Stimulated activated CD8-positive, alpha-beta memory T cell treated with anti-CD3 and anti-CD28 coated beads, Interleukin-4, amount 100 ng/mL, for 4 hours (primary cell): Measurements from ENCODE around the gene AADACL2.
"Not testable (repeated sequence)": the region's sequence is repeated elsewhere in the genome, so short reads cannot be mapped to it uniquely, and the experiment has no call there.

Experiments used
- DNase-seq, 2 donors: peaks; one replicate each; pipeline ENCODE4 v3.0.0-alpha.2; 2020; ENCODE audit warnings: low read depth in 2 of 2, low spot score in 1 of 2

Gene AADACL2

GRCh38 chr3:151764699-151765098, 31.0 kb downstream of the AADACL2 start:
- DNase-seq, result not testable (repeated sequence)

GRCh38 chr3:151765685-151766084, 32.0 kb downstream of the AADACL2 start:
- DNase-seq, result no peak

GRCh38 chr3:151766454-151766853, 32.7 kb downstream of the AADACL2 start:
- DNase-seq, result no peak

DNA sequence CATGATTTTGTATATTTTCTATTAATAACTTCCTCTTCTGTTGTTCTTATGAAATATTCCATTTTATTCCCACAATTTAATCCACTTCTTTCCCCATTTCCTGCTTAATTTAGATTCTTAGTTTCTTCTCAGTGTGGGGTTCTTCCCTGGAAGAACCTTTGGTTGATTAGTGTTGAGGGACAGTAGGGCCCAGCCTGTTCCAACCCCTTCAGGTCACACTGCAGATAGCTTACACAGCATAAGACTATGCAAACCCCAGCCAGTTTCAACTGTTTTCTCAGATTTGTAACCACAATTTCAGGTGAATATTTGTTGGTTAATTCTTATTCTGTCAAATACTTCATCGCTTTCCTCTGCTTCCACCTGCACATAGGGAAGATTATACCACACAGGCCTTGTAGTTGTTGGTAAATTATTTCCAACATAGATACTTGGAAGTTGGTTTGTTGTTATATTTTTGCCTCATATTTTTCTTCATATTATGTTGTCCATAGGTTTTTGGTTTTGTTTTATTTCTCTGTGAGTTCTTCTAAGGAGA, 34.7 kb downstream of the AADACL2 start:
- no peak for DNase-seq

DNA sequence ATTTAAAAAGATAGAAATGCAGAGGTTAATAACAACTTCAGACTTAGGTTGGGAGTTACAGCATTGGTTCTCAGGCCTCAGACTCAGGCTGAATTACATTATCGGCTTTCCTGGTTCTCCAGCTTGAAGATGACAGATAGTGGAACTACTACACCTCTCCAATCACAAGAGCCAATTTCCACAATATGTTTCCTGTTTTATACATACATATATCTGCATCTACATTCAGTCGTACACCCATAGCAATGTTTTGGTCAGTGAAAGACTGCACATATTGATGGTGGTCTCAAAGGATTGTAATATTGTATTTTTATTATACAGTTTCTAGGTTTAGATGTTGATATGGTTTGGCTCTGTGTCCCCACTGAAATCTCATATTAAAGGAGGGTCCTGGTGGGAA, 35.4 kb downstream of the AADACL2 start:
- DNase-seq, result no peak

DNA sequence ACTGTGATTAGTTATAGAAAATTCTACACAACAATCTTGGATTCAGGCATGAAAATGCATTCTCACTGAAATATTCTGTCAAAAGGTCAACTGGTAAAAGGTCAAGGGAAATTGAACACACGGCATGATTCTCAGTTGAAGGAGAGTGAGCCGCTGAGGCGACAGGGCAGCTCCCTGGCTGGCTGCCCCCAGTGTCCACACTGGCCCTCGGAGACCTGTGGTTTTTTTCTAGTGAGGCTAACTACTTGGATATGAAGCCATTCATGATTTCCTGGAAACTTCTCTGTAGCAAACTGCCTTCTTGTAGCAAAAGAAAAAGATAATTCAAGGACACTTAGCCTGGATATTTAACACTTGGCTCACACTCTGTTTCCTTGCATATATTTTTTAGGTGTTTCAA, 37.2 kb downstream of the AADACL2 start:
- no peak for DNase-seq

- no peak for DNase-seq
Measured at GRCh38 chr3:151772825-151773480, 39.2 kb downstream of the AADACL2 start.

DNA sequence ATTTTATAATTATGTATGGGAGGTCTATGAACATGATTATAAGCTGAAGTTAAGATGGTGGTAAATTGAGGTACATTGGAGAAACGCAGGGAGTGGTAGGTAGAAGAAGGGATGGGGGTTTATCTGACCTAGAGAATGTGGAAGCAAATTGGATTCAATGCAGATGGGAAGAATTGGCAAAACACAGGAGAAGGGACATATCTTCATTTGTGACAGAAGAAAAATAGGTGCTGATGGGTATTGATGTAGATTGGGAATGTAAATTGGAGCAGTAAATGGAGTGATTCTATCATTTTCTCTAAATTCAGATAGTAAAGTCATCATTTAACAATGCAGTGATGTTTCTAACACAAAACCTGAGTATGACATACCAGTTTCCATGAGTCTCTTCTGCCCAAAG, 40.5 kb downstream of the AADACL2 start:
- no peak for DNase-seq

GRCh38 chr3:151774910-151775309, 41.2 kb downstream of the AADACL2 start:
- no peak for DNase-seq

DNA sequence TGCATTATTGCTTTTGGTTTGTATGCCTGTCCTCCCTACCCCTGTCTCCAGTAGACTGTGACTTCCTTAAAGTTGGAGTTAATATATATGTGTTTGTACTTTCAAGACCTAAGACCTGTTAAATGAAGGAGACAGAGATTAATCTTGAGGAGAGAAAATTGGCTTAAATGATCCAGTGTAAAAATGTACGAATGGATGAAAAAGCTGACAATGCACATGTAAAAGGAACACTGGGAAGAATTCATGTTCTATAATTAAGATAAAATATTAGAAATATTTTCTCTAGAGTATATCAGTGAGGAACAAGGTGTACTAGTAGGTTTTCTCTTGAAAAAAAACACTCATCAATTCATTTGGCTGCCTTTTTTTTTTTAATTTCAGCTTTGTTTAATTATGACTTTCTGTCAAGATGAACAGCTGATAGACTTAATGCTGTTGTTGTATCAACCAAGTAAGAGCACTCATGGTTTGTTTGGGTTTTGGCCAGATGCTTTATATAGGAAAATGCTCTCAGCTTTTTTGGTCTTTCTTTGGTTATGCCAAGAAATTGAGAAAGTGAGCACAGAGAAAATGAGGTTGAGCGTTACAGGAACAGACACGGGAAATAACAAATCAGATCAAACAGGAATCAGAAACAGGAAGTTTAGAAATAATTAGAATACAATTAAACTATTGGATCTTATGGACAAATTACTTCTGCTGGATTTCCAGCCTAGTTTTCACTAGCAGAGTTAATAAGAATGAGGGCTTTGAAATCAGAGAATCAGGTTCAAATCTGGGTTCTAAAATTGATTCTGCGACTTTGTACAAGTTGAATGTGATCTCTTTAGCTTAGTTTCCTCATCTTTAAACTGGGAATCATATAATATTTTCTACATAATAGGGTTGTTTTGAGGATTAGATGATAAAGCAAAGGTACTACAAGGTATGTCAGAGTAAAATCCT, 41.9 kb downstream of the AADACL2 start:
- DNase-seq, result no peak

GRCh38 chr3:151776259-151776740, 42.6 kb downstream of the AADACL2 start:
- no peak for DNase-seq

DNA sequence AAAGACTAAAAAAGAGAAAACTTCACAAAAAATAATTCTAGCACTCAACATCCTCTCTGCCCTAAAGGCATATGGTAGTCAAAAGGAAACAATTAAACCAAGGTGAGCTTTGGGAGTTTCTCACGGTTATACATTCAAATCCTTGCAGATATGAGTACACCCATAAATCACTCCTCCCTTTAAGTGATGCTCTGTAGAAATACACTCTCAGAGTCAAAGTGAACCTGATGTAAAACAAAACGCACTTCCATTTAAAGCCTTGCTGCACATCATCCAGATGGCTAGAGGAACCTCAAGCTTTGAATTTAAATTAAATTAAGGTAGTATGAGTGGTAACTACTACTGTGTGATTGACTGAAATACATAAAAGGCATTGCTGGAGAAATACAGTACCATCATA, 44.2 kb downstream of the AADACL2 start:
- no peak for DNase-seq

DNA sequence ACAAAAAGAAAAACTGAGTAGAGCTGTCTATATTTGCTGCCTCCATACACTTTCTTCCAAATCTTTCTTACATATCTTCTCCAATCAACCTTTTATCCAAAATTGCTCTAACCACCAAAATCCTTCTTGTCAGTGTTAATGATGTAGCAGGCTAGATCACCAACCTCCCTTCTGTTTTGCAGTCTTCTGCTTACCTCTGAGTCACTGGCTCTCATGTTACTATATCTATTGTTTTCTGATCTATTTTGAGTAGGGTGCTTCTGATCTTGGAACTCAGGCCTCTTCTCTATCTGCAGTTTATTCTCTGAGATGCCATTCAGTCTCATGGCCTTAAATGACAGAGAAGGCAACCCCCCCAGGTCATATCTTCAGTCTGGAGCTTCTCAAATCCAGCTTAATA, 53.9 kb downstream of the AADACL2 start:
- no peak for DNase-seq

DNA sequence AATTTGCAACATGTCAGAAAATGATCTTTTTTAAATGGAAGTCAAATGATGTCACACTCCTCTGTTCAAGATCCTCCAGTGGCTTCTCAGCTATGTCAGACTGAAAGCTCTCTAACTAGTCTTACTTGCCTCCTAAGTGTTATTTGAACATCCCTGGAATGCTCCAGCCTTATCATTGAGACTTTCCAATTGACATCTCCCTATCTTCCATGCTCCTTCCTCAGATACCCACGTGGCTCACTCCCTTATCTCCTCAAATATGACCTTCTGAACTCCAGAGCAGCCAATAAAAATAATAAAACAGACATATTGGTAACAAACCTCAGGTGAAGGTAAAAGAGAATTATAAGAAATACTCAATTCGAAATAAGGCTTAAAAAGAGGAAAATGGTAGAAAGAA, 54.7 kb downstream of the AADACL2 start:
- DNase-seq, result no peak

GRCh38 chr3:151789853-151790463, 56.2 kb downstream of the AADACL2 start:
- DNase-seq, result no peak

DNA sequence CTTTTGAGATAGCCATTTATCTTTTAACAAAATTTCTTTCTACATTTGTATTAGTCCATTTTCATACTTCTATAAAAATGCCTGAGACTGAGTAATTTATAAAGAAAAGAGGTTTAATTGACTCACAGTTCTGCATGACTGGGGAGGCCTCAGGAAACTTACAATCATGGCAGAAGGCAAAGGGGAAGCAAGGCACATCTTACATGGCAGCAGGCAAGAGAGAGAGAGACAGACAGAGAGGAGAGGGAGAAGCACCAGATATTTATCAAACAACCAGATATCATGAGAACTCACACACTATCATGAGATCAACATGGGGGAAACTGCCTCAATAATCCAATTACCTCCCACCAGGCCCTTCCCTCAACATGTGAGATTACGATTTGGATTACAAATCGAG, 57.0 kb downstream of the AADACL2 start:
- DNase-seq, result not testable (repeated sequence)

GRCh38 chr3:151792411-151792810, 58.7 kb downstream of the AADACL2 start:
- DNase-seq, result no peak

DNA sequence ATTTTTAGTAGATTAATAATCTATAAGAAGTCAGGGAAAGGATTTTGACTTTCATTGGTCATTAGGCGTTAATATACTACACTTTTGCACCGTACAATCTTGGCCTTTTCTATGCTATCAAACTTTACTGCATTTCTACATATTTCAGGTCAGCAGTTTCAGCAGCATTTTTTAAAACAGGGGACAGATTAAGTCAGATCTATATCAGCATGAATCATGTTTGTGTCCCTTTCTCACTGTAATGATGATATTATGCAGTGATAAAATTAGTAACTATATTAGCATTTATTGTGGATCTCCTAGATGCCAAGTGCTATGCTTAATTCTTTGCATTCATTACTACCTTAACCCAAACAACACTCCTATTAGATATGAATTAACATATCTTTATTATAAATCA, 59.9 kb downstream of the AADACL2 start:
- DNase-seq, result no peak

- DNase-seq, result no peak
Measured at GRCh38 chr3:151794080-151794479, 60.4 kb downstream of the AADACL2 start.

GRCh38 chr3:151795276-151795675, 61.5 kb downstream of the AADACL2 start:
- no peak for DNase-seq

GRCh38 chr3:151796105-151796680, 62.5 kb downstream of the AADACL2 start:
- DNase-seq, result no peak
